ENCODE measurements around the gene SHH. TPM values are rescaled to one million over a fixed set of nuclear protein-coding genes. Genes with fewer than 3 reads are reported as not detected.

The SHH gene
- total and polyA plus RNA-seq, 2 experiments from 2014 or later: not detected

- Histone ChIP-seq H3K79me2 (replicated peaks; ENCODE audit: insufficient read depth) (no peaks in the 10 kb centered on the region), H3K4me3 (no peak overlapping the region), H3K4me1 (ENCODE audit: insufficient read depth) (no peaks in the 10 kb centered on the region), H3K9me2 (ENCODE audit: insufficient read depth) (no peaks in the 10 kb centered on the region), H3K27me3 (ENCODE audit: insufficient read depth) (no peaks in the 10 kb centered on the region), H3K27ac (ENCODE audit: low read depth) (no peak overlapping the region), H4K20me1 (replicated peaks; ENCODE audit: insufficient read depth) (no peaks in the 10 kb centered on the region), H3K36me3 (ENCODE audit: insufficient read depth) (no peaks in the 10 kb centered on the region), H3F3A (replicated peaks; ENCODE audit: low read depth) (no peaks in the 10 kb centered on the region), H2AFZ (no peak overlapping the region), H3K4me2 (no peak overlapping the region)
- DNase-seq (ENCODE audit: low spot score): no peak
- ATAC-seq: no peak
- TF ChIP-seq EZH2 (IDR thresholded peaks at IDR 0.05; ENCODE audit: low read depth, unreplicated experiment) (no peak), JUNB (IDR thresholded peaks at IDR 0.05; ENCODE audit: unreplicated experiment) (no peak), POLR2AphosphoS5 (IDR thresholded peaks at IDR 0.05; ENCODE audit: low read depth) (no peak), NANOG (IDR thresholded peaks at IDR 0.05; ENCODE audit: borderline replicate concordance) (no peak), CTCF (conservative IDR thresholded peaks at IDR 0.05; ENCODE audit: low read depth in 2 of 2) (no peak), EZH2phosphoT487 (IDR thresholded peaks at IDR 0.05; ENCODE audit: unreplicated experiment) (no peak), ZNF331 (CRISPR knock-in tag; IDR thresholded peaks at IDR 0.05; ENCODE audit: low read depth) (no peak), ZNF114 (CRISPR knock-in tag; IDR thresholded peaks at IDR 0.05) (no peak), ZNF462 (CRISPR knock-in tag; IDR thresholded peaks at IDR 0.05) (no peak), CREB1 (CRISPR knock-in tag; IDR thresholded peaks at IDR 0.05; ENCODE audit: low read depth) (no peak), REST (IDR thresholded peaks at IDR 0.05; ENCODE audit: unreplicated experiment) (no peak), STAT1 (IDR thresholded peaks at IDR 0.05; ENCODE audit: unreplicated experiment) (no peak), ETS1 (IDR thresholded peaks at IDR 0.05) (no peak)
- H3K4me3 Mint-ChIP-seq: no peak overlapping the region
- H3K27me3 Mint-ChIP-seq (ENCODE audit: insufficient read depth, low read depth, poor library complexity): peaks cover 4% of the 10 kb centered on the region
- no peak overlapping the region for H3K27ac Mint-ChIP-seq
- no peaks in the 10 kb centered on the region for H3K36me3 Mint-ChIP-seq (ENCODE audit: low read depth)
- no peaks in the 10 kb centered on the region; the same call in 2 of the 3 replicates for H3K9me3 Mint-ChIP-seq
- no peaks in the 10 kb centered on the region for H3K4me1 Mint-ChIP-seq
Measured at GRCh38 chr7:155825336-155825735, 13.1 kb upstream of the SHH start.

Data from GM23338 (cell line).